NCI-H1105 (cell line): ENCODE data around the gene CCDC57.
"Not testable (repeated sequence)": the region's sequence is repeated elsewhere in the genome, so short reads cannot be mapped to it uniquely, and the experiment has no call there.

Experiments
- DNase-seq: peaks from one replicate; lab custom pipeline; 2025; lab: John Stamatoyannopoulos, UW

Gene CCDC57, protein sequence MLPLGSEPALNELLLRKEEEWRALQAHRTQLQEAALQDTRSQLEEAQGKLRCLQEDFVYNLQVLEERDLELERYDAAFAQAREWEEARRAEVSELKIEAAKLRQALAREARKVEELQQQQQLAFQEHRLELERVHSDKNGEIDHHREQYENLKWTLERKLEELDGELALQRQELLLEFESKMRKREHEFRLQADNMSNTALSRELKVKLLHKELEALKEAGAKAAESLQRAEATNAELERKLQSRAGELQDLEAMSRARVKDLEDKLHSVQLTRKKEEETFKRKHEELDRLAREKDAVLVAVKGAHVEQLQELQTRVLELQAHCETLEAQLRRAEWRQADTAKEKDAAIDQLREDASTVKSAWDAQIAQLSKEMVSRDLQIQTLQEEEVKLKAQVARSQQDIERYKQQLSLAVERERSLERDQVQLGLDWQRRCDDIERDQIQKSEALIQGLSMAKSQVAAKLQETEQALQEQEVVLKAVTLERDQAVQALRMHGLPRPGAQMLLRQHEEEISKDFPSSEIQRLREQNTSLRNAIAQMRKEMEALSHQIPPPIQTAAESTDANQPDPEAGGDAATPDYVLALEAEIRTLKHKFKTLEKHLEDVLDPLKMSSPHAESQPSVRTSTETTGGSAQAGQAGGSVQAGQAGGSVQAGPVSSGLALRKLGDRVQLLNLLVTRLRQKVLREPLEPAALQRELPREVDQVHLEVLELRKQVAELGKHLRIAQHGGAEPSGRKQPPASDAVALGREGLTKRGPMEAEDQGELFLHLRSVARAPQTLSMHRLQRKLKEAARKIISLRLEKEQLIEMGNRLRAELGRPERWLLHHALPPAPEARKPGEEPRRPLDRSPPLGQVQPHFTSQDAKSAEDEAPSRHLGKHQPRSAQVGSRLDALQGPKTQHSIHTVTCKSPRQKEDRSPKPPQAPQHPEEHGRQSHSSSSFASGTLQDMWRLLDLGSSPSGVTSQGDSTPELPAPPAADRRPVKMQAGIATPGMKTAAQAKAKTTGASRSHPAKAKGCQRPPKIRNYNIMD

DNA sequence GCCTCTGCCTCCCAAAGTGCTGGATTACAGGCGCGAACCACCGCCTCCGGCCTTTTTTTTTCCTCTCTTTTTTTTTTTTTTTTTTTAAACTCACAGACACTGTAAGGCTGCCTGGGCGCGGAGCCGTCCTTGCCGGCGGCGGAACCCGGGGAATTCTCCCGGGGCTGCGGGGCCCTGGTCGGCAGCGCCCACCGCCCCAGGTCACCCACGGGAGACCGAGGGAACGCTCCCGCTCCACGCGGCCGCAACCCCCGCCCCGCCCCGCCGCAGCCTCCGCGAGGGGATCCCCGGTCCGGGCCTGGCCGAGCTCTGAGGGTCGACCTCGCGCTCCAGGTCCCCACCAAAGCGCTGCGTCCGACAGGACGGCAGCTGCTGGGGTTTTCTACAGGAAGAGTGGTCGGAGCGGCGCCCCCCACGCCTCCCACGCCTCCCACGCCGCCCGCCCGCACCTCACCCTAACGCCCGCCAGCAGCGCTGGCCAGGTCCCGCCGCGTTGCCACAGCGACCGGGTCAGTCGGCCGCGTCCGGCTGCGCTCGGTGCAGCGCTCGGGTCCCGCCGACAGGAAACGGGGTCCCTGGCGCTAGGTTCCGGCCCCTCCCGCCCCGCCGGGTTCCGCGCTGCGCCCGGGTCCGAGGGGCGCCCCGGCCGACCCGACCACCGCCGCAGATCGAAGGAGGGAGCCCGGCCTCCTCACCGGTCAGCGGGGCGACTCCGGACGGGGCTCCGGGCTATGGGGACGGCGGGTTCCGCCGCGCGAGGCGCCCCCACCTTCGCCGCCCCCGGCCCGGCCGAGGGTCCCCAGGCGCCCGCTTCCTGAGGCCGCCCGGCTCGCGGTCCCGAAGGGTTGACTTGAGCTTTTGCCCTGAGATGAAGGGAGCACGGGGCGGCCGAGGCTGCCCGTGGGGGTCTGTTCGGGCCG lies at the start of gene CCDC57:
TSS of gene CCDC57 (minus strand) at position 512 of the 920 bp plus-strand sequence. CDS start 10,898 bp downstream, outside the sequence.
- peak; percentile 59 for DNase-seq

DNA sequence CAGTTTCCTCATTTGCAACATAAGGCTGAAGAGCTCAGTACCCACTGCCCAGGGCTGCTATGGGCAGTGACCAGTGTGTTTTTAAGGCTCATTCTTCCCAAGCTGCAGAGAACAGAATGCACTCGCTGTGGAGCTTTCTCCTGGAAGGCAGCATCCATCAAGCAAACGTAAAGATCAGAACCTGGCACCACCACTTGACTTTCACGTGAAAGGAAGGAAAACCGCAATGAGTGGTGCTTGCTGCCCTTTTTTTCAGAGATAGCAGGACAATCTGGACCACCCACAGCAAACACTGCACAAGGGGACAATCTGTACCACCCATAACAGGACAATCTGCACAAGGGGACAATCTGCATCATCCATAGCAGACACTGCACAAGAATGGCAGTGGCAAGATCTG lies 49.7 kb upstream of the CCDC57 start:
- no peak for DNase-seq

DNA sequence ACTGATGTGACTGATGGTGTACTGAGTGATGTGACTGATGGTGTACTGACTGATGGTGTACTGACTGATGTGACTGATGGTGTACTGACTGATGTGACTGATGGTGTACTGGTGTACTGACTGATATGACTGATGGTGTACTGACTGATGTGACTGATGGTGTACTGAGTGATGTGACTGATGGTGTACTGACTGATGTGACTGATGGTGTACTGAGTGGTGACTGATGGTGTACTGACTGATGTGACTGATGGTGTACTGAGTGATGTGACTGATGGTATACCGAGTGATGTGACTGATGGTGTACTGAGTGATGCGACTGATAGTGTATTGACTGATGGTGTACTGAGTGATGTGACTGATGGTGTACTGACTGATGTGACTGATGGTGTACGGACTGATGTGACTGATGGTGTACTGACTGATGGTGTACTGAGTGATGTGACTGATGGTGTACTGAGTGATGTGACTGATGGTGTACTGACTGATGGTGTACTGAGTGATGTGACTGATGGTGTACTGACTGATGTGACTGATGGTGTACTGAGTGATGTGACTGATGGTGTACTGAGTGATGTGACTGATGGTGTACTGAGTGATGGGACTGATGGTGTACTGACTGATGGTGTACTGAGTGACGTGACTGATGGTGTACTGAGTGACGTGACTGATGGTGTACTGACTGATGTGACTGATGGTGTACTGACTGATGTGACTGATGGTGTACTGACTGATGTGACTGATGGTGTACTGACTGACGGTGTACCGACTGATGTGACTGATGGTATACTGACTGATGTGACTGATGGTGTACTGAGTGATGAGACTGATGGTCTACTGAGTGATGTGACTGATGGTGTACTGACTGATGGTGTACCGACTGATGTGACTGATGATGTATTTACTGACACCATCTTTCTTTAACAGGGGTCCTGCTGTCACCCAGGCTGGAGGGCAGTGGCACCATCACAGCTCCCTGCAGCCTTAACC lies 47.6 kb upstream of the CCDC57 start:
- not testable (repeated sequence) for DNase-seq

DNA sequence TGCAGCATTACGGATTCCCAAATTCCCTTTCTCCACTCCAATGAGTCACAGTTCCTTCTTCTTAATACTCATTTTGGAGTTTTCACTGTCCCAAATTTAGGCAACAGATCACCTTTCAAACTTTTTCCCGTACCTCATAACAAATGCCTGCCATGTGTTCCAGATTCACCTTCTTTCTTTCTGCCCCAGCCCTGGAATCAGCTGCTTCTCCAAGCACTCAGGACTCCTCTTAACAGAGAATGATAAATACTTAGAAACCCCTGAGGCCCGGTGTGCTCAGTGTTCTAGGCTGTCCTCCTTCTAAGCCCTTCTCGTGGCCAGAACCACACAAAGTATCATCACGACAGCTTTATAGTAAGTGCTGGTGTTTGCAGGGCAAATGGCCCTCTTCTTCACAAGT lies 45.9 kb upstream of the CCDC57 start:
- DNase-seq = no peak

DNA sequence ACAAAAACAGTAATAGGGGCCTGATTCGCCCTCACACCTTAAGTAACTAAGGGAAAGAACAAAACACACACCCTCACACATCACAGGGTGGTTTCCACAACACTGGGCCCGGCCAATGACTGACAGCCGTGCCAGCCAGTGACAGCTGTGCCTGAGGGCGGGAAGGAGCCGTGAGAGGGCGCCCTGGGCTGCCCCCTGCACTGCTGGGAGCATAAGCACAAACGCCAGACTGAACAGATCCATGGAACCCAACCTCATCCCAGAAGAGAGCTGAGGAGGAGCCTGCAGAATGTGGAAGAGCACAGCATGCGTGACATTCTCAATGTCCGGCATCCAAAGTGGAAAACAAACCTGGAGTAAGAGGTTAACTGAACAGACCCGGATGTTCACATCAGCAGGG lies 44.8 kb upstream of the CCDC57 start:
- DNase-seq = no peak

DNA sequence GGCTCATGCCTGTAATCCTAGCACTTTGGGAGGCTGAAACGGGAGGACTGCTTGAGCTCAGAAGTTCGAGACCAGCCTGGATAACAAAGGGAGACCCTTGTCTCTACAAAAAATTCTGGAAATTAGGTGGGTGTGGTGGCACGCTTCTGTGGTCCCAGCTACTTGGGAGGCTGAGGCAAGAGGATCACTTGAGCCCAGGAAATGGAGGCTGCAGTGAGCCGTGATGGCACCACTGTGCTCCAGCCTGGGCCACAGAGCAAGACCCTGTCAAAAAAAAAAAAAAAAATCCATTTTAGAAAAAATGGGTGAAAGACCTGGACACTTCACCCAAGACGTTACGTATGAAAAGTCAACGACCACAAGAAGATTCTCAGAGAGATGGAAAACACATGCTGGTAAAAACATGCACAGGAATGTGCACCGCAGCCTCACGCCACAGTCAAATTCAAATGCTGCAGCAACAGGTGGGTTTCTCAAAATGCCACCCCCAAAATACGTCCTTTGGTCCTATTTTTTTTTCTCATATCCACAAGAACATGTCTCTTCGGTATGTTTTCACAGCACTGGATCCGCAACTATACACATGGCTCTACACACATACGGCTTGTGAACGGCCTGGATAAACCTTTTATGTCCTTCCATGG lies 43.7 kb upstream of the CCDC57 start:
- DNase-seq = no peak

DNA sequence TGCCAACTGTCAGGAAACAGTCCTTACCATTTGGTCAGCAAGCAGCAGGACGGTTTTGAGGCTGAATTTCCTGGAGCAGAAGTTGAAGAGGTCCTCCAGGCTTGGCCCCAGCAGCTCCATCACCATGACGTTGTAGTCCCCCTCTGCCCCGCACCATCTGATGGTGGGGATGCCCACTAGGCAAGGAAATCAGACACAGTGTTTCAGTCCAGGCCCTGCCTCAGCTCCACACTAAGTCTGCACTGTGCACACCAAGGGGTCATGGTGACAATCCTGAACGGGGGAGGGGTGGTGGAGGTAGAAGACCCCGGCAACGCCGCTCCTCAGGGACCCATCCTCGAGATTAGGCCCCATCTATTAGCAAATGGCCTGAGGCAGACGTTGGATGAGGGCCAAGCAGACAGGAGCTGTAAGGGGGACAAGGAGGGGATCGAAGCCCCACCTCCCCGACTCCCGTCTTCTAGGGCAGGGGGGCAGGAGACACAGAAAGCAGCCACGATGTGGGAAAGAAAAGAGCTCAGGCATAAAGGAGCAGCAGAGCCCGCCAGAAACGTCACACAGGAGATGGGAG lies 42.8 kb upstream of the CCDC57 start:
- no peak for DNase-seq

DNA sequence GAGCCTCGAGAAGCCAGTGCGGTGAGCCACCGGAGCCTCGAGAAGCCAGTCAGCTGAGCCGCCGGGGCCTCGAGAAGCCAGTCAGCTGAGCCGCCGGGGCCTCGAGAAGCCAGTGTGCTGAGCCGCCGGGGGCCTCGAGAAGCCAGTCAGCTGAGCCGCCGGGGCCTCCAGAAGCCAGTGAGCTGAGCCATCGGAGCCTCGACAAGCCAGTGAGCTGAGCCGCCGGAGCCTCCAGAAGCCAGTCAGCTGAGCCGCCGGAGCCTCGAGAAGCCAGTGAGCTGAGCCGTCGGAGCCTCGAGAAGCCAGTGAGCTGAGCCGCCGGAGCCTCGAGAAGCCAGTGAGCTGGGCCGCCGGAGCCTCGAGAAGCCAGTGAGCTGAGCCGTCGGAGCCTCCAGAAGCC lies 42.1 kb upstream of the CCDC57 start:
- not testable (repeated sequence) for DNase-seq

DNA sequence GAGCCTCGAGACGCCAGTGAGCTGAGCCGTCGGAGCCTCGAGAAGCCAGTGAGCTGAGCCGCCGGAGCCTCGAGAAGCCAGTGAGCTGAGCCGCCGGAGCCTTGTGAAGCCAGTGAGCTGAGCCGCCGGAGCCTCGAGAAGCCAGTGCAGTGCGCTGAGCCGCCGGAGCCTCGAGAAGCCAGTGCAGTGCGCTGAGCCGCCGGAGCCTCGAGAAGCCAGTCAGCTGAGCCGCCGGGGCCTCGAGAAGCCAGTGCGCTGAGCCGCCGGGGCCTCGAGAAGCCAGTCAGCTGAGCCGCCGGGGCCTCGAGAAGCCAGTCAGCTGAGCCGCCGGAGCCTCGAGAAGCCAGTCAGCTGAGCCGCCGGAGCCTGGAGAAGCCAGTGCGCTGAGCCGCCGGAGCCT lies 41.5 kb upstream of the CCDC57 start:
- not testable (repeated sequence) for DNase-seq

DNA sequence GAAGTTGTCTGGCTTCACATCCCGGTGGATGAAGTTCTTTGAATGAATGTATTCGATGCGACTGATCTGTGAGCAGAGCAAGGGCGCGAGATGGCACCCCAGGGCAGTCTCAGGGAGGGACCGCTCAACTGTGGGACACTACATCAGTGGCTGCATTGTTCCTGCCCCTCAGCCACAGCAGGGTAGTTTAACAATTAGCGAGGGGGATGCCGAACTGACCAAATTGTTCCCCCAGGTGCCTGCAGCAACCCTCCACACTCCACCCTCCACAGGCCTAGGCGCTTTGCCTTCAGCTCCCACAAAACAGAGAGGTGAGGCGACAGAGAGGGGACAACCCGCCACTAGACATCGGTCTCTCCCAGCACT lies 40.5 kb upstream of the CCDC57 start:
- DNase-seq = no peak

DNA sequence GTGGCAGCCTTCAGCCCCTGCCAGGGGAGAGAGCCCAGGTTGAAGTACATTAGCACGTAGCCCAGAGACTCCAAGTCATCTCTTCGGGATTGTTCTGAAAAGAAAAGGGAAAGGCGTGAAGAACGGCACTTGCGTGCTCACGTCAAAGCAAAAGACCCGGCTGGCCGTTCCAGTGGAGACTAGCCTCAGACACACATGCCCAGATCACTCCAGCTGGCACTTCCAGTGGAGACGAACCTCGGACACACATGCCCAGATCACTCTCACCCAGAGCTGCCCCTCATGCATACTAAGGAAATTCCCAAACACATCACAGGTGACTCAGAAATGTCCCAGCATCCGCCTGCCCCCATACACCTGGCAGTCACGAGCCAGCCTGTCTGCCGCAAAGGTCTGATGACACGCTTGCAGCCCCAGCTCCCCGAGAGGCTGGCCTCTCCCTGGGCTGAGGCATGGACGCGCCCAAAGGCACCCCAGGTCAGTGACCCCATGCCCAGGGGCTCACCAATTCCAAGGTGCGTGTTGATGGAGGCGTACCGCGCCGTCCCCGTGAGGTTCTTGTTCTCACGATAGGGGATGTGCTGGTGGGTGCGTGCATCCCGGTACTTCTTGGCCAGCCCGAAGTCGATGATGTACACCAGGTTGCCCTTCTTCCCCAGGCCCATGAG lies 40.0 kb upstream of the CCDC57 start:
- no peak for DNase-seq

DNA sequence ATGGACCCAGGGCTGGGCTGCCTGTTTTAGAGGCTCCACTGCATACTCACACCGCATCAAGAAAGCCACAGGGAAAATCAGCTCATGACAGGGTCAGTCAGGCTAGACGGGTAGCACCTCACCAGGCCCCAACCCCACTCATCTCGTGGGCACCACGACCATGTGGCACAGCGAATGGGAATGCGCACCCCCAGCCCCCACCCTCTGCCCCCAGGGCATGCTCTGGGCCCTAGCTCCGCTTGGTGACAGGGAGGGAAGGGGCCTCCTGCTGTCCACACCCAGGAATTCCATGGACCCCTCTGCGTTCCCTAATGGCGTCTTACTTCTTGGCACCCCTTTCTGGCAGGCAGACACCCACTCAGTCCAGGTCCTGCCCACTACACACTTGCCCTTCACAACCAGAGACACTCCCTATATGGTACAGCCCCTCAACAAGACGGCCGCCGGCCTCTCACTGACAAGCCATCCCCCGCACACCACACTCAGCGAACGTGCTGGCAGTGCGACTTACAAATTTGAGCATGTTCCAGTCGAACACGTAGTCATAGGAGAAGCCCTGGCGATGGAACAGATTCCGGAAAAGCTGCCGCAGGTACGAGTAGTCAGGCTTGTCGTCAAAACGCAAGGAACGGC lies 38.3 kb upstream of the CCDC57 start:
- DNase-seq = no peak

DNA sequence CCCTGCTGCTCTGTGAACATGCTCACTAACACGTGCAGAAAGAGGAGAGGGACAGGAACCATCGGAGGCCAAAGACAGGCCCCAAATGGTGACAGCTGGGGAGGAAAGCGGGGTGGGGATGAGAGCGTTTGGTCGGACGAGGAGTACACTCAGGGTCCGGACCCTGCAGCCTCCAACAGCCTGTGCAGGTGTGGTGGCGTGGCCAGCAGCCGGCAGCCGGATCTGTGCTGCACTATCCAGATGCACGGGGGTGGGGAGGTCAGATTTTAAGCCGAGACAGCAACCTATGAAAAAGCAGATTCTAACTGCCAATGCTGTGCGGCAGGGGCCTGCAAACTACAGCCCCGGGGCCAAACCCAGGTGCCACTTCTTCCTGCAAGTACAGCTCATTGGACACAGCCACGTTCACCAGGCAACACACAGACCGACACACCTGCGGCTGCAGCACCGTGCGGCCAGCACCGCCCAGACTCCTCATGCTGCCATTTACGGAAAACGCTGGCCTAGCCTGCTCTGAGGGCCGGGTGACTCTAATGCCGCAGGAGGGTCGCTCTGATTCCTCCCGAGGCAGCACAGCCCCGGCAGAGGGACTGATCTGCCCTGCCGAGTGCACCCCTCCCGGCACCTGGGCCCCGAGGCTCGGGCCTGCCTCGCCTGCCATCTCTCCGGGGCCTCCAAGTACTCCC lies 37.4 kb upstream of the CCDC57 start:
- no peak for DNase-seq

DNA sequence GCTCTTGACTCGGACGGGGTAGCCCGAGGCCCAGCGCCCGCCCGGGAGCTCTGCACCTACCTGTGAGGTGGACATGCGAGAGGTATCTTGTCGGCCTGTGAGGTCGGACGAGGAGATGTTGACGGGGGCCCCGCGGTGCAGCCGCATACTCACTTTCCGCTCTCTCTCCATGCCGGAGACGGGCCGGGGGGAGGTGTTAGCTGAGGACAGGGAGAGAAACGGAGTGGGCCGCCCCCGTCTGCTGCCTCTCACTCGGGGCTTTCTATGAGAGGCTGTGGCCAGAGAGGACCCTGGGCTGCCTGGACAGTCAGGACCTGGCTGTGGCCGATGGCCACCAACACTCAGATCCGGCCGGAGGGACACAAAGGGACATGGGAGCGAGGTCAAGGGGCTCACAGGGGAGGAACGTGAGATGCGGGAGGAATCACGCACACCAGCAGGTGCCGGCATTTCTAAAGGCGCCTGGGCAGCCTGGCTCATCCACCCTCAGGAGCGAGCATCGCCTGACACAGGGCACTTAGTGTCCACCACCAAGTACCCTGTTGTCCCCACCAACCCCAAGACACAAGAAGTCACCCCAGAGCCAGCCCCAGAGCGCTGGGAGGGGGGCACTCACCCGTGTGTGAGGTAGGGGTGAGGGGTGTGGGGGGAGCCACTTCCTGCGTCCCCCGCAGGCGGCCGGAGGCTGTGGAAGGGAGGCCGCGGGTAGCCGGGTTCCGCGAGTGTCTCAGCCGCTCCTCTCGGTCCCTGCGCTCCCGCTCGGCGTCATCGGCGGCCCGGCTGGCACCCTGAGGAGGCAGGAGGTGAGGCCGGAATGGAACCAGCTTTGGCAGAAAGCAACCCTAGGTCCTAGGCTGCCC lies 36.4 kb upstream of the CCDC57 start:
- no peak for DNase-seq

DNA sequence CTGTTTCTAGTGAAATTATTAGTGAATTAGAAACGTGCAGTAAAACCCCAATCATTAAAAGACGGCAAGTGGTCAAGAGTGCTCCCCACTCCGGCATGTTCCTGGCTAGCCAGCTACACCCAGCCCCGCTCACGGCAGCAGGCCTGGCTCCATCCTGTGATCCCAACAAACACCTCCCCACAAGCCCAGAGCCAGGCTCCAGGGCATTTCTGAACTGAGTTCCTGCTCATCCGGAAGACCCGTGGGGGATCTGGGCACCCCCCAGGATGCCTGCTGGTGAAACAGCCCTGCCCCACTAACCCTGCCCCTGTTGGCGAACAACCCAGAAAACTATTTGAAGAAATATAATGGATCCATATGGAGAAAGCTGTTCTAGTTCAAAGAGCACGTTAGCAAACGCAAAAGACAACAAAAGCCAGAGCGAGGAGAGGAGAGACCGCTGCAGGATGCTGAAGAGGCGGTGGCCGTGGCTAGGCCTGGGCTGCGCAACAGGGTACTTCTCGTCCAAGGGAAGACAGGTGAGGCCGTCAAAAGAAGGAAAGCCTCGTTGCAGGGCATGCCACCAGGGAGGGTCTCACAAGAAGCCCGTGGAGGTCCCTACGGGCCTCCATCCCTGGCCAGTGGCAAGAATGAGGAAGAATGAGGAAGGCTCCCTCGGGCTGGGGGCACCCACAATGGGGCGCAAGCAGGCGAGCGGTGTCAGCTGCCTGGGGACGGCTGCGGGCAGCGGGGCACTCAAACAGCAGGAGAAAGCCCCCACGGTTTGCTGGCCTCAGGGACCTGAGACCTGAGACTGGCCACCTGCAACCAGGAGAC lies 35.4 kb upstream of the CCDC57 start:
- DNase-seq = no peak

DNA sequence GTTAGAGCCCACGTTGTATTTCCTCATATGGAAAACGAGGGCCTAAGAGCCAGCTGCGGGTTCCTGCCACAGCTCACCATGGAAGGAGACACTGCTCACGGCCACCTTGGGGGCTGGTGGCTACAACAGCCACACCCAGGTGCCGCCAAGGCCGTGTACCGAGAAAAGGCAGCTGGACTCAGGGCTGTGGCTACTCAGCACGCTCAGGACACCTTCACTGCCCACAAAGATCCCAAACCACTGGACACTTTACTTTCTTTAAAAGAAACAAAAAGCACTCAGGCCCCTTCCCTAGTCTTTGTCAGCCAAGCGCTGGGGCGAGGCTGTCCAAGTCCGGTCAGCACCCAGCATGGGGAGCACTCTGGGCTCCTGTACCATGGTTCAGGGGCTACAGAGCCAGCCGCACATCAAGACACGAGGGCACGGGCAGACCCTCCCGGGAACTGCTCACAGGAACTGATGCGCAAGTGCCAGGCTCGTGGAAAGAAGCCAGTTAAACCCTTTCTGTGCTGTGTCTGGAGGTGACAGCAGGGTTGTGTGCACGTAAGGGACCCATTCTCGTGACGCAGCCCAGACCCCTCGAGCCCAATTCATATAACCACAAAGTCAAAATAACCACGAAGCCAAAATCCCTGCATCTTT lies 34.7 kb upstream of the CCDC57 start:
- DNase-seq = no peak
